HG03469 (cell line): ENCODE data around the gene A1CF.

Experiments
- ATAC-seq: cut with Tn5 transposase; IDR thresholded peaks from one replicate; pipeline ENCODE4 v1.9.1; 2021; ENCODE audit warnings: mild to moderate bottlenecking, moderate library complexity, moderate number of reproducible peaks; ENCODE audit not compliant: unreplicated experiment

A1CF gene

DNA sequence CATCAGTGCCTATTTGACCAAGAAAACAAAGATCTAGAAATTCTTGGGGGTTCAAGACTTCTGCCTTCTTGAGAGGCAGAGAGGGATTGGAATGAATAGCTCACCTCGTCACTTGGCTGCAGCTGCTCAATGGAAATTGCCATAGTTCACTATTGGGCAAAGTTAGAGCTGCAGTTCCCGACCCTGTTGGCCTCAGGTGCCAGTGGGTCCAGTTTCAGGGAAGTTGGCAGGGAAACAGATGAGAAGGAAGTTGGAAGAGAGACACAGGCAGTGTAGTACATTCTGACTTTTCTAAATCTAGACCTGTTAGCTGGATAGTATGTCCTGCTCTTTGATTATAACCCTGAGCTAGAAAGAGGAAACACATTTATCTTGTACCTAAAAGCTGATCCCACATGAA, 19.1 kb downstream of the A1CF start:
- ATAC-seq = no peak

DNA sequence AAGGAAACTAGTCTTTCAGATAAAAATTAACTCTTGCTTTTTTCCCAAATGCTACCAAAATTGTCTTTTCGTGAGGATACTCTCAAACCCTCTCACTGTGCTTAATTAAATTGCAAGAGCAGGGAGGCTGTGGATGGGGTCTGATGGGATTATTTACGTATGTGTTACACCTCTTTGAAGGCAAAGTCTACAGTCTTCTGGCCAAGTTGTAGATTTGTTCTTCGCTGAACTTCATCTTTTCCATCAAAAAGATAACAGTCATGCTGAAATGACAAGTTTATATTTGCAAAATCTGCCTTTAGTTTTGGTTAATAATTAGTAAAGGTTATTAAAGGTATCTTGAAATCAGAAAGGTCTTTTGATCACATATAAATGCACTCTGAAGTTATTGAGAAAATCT, 22.7 kb downstream of the A1CF start:
- ATAC-seq = no peak

DNA sequence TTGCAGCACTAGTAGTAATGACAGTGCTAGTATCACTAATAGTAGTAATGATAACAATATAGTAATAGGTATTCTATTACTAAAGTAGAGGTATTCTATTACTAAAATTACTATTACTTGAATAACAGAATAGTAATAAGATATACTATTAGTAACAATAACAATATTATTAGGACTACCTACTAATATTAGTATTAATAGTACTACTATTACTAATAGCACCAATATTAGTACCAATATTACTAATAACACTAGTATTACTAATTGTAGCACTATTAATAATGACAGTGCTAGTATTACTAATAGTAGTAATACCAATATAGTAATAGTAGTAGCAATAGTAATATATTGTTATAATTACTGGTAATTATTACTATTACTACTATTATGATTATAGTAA, 24.1 kb downstream of the A1CF start:
- ATAC-seq = no peak

GRCh38 chr10:50857579-50857978, 27.8 kb downstream of the A1CF start:
- no peak for ATAC-seq

GRCh38 chr10:50855461-50855860, 30.0 kb downstream of the A1CF start:
- no peak for ATAC-seq

GRCh38 chr10:50855015-50855414, 30.4 kb downstream of the A1CF start:
- no peak for ATAC-seq

DNA sequence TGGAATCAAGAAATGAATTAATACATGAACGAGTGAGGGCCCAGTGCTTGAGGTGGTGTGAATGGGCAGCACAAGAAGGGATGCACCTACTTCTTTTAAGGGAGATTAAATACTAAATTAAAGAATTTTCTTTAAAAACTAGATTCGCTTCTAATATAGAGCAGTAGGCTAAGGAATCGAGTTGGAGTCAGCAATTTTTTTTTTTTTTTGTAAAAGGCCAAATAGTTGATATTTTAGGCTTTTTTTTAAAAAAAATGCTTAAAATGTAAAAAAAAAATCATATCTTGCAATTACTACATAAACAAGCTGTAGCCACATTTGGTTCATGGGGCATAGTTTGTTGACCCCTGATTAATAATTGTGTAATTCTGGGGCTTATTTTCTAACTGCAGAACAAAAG, 31.9 kb downstream of the A1CF start:
- ATAC-seq = no peak

- ATAC-seq = no peak
These were observed 33.3 kb downstream of the A1CF start for GRCh38 chr10:50851884-50852671.

DNA sequence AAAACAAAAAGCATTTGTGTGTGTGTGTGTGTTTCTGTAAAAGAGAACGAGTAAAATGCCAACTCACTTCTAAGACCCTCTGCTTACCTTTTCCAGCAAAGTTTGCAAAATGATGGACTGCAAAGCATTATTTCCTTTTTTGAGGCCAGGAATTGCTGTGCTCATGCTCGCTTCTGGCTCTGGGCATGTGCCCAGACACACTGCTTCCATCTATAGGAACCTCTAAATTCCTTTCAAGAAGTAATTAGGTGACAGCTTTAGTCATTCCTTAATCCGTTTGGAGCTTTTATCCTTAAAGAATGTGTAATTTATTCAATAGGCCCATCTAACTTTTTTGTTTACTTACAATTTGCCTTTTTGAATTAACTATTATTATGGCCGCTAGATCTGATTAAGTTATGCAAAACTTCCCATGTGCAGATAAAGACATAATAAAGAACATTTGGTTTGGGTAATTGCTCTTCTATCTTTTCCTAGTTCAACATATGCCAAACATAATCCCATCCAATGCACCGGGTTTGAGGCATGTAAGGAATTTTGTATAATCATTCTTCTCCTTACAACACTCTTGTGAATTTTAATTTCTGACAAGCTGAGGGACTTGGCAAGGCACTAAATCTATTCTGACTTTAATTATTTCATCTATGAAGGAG, 34.7 kb downstream of the A1CF start:
- no peak for ATAC-seq

DNA sequence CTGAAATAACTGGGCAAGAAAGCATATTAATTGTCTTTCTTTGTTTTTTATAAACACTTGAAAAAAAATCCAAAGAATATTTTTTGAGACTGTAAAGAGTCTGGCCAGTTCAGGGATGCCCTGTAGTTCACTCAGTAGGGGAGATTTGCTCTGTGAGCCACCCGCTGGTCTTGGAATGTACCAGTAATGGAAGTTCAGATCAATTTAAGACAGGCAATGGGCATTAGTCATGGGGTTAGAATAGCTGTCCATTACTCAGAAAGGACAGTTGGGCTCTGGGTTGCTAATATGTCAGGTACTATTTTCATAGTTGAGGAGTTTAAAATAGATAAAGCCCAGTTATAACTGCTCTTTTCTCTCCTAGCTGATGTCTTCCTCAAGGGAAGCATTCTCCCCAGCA, 38.7 kb downstream of the A1CF start:
- no peak for ATAC-seq

GRCh38 chr10:50837095-50837494, 48.3 kb downstream of the A1CF start:
- no peak for ATAC-seq

GRCh38 chr10:50832171-50832751, 53.2 kb downstream of the A1CF start:
- no peak for ATAC-seq

DNA sequence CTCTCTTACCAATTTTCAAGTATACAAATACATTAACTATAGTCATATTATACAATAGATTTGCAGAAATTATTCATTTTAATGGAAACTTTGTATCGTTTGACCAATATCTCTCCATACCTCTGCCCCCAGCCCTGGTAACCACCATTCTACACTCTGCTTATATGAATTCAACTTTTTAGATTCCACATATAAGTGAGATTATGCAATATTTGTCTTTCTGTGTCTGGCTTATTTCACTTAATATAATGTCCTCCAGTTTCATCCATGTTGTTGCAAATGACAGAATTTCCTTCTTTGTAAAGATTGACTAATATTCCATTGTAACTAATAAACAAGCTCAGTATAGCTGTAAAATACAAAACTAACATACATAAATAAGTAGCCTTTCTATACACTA, 55.4 kb downstream of the A1CF start:
- no peak for ATAC-seq

DNA sequence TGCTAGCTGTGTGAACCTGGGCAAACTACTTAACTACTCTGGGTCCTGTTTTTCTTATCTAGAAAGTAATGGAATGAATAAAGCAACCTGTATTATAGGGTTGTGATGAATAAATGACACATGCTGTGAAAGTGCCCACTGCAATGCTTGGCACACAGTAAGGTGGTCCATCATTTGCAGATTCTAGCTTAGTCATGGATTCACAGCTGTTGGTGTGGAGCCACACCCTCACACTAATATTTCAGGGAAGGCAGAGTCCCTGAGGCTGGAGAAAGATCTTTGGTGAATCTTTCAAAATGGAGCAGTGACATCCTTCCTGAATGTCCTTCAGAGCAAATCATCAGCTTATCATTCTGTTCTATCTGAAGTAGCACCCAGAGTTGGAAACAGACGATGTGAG, 60.6 kb downstream of the A1CF start:
- no peak for ATAC-seq

- ATAC-seq = no peak
These were observed 61.6 kb downstream of the A1CF start for GRCh38 chr10:50823789-50824188.

DNA sequence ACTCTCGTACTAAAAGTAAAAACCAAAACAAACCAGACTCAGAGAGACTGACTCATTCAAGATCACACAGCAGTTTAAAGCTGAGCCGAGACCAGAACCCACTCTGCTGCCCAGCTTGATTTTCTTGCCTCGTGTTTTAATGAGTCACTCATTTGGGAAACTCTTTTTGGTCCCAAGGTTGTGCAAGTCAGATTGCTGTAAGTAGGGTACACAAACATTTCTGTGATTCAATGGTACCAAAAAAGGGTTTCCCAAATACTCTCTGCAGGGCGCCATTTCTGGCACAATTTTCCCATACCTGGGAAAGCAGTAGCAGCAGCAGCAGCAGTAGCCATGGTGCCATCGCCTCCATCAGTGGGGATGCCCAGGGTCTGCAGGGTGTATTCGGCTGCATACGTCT, 75.8 kb downstream of the A1CF start:
- no peak for ATAC-seq

GRCh38 chr10:50807851-50808776, 77.3 kb downstream of the A1CF start:
- ATAC-seq = no peak

DNA sequence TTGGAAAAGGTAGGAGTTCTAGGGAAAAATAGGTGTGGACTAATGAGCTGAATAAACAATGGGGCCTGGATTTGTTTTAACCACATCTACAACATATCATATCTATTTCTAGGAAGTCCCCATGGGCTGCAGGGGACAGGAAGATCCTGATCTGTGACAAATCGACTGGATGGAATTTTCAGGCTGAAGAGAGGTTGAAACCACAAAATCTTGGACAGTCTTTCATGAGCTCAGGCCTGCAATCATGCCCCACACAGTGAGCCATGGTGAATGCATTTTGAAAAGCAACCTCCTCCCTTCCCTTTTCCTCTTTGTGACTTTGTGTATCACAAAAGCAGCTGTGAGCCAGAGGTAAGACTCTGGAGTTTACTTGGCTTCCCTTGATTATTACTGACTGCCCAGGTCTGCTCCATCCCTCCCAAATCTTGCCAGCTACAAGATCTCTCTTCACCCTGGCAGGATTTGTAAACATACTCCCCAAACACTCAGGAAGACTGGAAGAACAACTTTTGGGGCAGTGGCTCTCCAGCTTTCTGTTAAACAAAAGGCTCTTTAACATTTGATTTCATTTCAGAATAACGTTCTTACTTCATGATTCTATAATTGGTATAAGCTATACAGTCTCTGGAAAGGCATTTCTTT, 79.3 kb downstream of the A1CF start:
- no peak for ATAC-seq

GRCh38 chr10:50799595-50799994, 85.8 kb downstream of the A1CF start:
- ATAC-seq = no peak

GRCh38 chr10:50798297-50798696, 87.1 kb downstream of the A1CF start:
- ATAC-seq = no peak

GRCh38 chr10:50796693-50797092, 88.7 kb downstream of the A1CF start:
- no peak for ATAC-seq
